ENCODE measurements around the gene MTMR3.

DNA sequence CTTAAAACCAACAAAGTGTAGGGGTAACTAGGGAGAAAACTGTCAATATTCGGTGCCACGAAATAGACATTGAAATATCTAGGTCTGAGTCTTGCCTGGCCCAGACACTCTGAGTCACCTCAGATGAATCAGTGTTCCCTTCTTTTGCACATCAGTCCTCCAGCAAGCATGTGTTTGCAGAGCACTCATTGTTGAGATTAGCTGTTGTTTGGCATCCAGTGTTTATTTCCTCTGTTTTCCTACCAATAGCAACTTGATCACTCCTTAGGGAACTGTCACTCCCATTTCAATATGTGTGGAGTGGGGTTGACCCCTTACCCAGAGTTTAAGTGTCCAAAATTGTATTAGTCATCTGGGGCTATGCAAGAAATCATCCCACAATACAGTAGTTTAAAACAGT, 40.2 kb upstream of the MTMR3 start:
- TF ChIP-seq, protein P1, sequence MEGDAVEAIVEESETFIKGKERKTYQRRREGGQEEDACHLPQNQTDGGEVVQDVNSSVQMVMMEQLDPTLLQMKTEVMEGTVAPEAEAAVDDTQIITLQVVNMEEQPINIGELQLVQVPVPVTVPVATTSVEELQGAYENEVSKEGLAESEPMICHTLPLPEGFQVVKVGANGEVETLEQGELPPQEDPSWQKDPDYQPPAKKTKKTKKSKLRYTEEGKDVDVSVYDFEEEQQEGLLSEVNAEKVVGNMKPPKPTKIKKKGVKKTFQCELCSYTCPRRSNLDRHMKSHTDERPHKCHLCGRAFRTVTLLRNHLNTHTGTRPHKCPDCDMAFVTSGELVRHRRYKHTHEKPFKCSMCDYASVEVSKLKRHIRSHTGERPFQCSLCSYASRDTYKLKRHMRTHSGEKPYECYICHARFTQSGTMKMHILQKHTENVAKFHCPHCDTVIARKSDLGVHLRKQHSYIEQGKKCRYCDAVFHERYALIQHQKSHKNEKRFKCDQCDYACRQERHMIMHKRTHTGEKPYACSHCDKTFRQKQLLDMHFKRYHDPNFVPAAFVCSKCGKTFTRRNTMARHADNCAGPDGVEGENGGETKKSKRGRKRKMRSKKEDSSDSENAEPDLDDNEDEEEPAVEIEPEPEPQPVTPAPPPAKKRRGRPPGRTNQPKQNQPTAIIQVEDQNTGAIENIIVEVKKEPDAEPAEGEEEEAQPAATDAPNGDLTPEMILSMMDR (IDR thresholded peaks at IDR 0.05), result no peak
- no peak for TF ChIP-seq POLR2A (IDR thresholded peaks at IDR 0.05)

All from adrenal gland (tissue), 5 donors.